Neural cell (in vitro differentiated cells): Measurements from ENCODE around the gene UFD1. TPM values are rescaled to one million over a fixed set of nuclear protein-coding genes. Genes with fewer than 3 reads are reported as not detected.

Experiments used
- H2AFZ ChIP-seq: fragments of 200-600, 300-800 bp; sonication (generic), shearing (Covaris generic); 2 replicates; pipeline ENCODE4 v1.6.0; 2014; ENCODE audit warnings: low read depth, mild to moderate bottlenecking, antibody characterized with exemption, low read length, moderate library complexity
- H3F3A ChIP-seq: fragments of 200-600 bp; shearing (Covaris generic); 2 replicates; pipeline ENCODE4 v1.6.1; 2016; ENCODE audit warnings: mild to moderate bottlenecking, moderate library complexity, mixed read lengths, antibody characterized with exemption, low read length; ENCODE audit not compliant: insufficient read depth, poor library complexity, severe bottlenecking
- H3K27ac ChIP-seq: fragments of 200-600, 300-800 bp; sonication (generic), shearing (Covaris generic); 2 replicates; pipeline ENCODE4 v1.5.1; 2014; ENCODE audit warnings: mild to moderate bottlenecking, low read length, moderate library complexity
- H3K27me3 ChIP-seq: fragments of 300-800, 200-600 bp; sonication (generic), shearing (Covaris generic); 2 replicates; pipeline ENCODE4 v1.6.0; 2014; ENCODE audit warnings: mild to moderate bottlenecking, low read depth, low read length, moderate library complexity; ENCODE audit not compliant: insufficient read depth
- H3K36me3 ChIP-seq: fragments of 300-800, 200-600 bp; sonication (generic), shearing (Covaris generic); 2 replicates; pipeline ENCODE4 v1.5.1; 2014; ENCODE audit warnings: mild to moderate bottlenecking, antibody characterized with exemption, low read length, moderate library complexity; ENCODE audit not compliant: insufficient read depth
- H3K4me2 ChIP-seq: fragments of 300-800, 200-600 bp; sonication (generic), shearing (Covaris generic); 2 replicates; pipeline ENCODE4 v1.6.0; 2014; ENCODE audit warnings: mild to moderate bottlenecking, low read length
- H3K4me3 ChIP-seq: fragments of 300-800, 200-600 bp; sonication (generic), shearing (Covaris generic); 2 replicates; pipeline ENCODE4 v1.5.1; 2014; ENCODE audit warnings: mild to moderate bottlenecking, low read length, moderate library complexity
- H3K79me2 ChIP-seq: fragments of 200-600 bp; shearing (Covaris generic); replicated peaks from 2 replicates; pipeline ENCODE4 v1.6.0; 2014; ENCODE audit warnings: mild to moderate bottlenecking, low read length, moderate library complexity; ENCODE audit not compliant: insufficient read depth
- H3K9ac ChIP-seq: fragments of 300-800, 200-600 bp; sonication (generic), shearing (Covaris generic); 2 replicates; pipeline ENCODE4 v1.6.1; 2016; ENCODE audit warnings: mild to moderate bottlenecking, low read length, mixed read lengths
- H3K9me2 ChIP-seq: fragments of 200-600 bp; shearing (Covaris generic); 2 replicates; pipeline ENCODE4 v1.6.1; 2016; ENCODE audit warnings: mild to moderate bottlenecking, low read length, mixed read lengths; ENCODE audit not compliant: insufficient read depth
- H3K9me3 ChIP-seq: fragments of 200-600, 300-800 bp; sonication (generic), shearing (Covaris generic); 2 replicates; pipeline ENCODE4 v1.6.1; 2016; ENCODE audit warnings: mild to moderate bottlenecking, mixed run types, low read length, moderate library complexity, mixed read lengths
- H4K20me1 ChIP-seq: fragments of 200-600 bp; shearing (Covaris generic); 2 replicates; pipeline ENCODE4 v1.6.1; 2016; ENCODE audit warnings: mild to moderate bottlenecking, mixed run types; ENCODE audit not compliant: insufficient read depth
- CTCF ChIP-seq: fragments of 450-650 bp; IDR thresholded peaks from 2 replicates; pipeline ENCODE4 v1.5.1; 2014; ENCODE audit warnings: antibody characterized with exemption, mild to moderate bottlenecking, moderate library complexity; ENCODE audit not compliant: poor library complexity, severe bottlenecking
- EP300 ChIP-seq: fragments of 450-650 bp; conservative IDR thresholded peaks from 2 replicates; pipeline ENCODE4 v1.6.1; 2014; ENCODE audit warnings: antibody characterized with exemption, mild to moderate bottlenecking, moderate library complexity; ENCODE audit not compliant: poor library complexity, severe bottlenecking
- EZH2 ChIP-seq: fragments of 200-600, 300-800 bp; shearing (Covaris generic), sonication (generic); IDR thresholded peaks from 2 replicates; pipeline ENCODE4 v1.6.1; 2014; ENCODE audit warnings: antibody characterized with exemption, low read length, borderline replicate concordance, mild to moderate bottlenecking; ENCODE audit not compliant: insufficient read depth, poor library complexity, severe bottlenecking
- MXI1 ChIP-seq: fragments of 450-650 bp; conservative IDR thresholded peaks from 2 replicates; pipeline ENCODE4 v1.6.1; 2014; ENCODE audit warnings: antibody characterized with exemption, mild to moderate bottlenecking; ENCODE audit not compliant: poor library complexity, severe bottlenecking
- POLR2AphosphoS5 ChIP-seq: IDR thresholded peaks from 2 replicates; pipeline ENCODE4 v1.6.1; 2012
- RAD21 ChIP-seq: fragments of 450-650 bp; conservative IDR thresholded peaks from 2 replicates; pipeline ENCODE4 v1.6.1; 2014; ENCODE audit warnings: antibody characterized with exemption, mild to moderate bottlenecking, moderate library complexity
- REST ChIP-seq: IDR thresholded peaks from 2 replicates; pipeline ENCODE4 v1.6.1; 2012; ENCODE audit warnings: borderline replicate concordance
- SMC3 ChIP-seq: fragments of 450-650 bp; conservative IDR thresholded peaks from 2 replicates; pipeline ENCODE4 v1.6.1; 2014; ENCODE audit warnings: antibody characterized with exemption, mild to moderate bottlenecking, moderate library complexity; ENCODE audit not compliant: poor library complexity
- TAF1 ChIP-seq: IDR thresholded peaks from 2 replicates; pipeline ENCODE4 v1.6.1; 2012; ENCODE audit warnings: low read depth
- polyA plus RNA-seq: library from polyadenylated mRNA; depleted of rRNA; stranded (reverse); fragments of >200 nt; gene quantifications from 2 replicates; pipeline ENCODE4 v1.2.3, GENCODE V29; 2014

Gene UFD1
- polyA plus RNA-seq, 1 donor from 2014 or later, result 56.9 TPM

- peak overlapping the region; percentile 88 for H3K27ac ChIP-seq
- H3K9ac ChIP-seq, result peak overlapping the region; percentile 84
- H3K27me3 ChIP-seq, result no peaks in the 10 kb centered on the region
- peak overlapping the region; percentile 98 for H3K4me3 ChIP-seq
- peaks cover 44% of the 10 kb centered on the region for H3K79me2 ChIP-seq
- H3K9me3 ChIP-seq, result no peaks in the 10 kb centered on the region
- no peaks in the 10 kb centered on the region for H3F3A ChIP-seq
- H4K20me1 ChIP-seq, result no peaks in the 10 kb centered on the region
- H3K9me2 ChIP-seq, result no peaks in the 10 kb centered on the region
- H3K4me2 ChIP-seq, result peak overlapping the region; percentile 100
- H3K36me3 ChIP-seq, result peaks cover 9% of the 10 kb centered on the region
- peak overlapping the region; percentile 83 for H2AFZ ChIP-seq
- TF ChIP-seq MXI1, result peak; percentile 30
- TF ChIP-seq RAD21, result no peak
- no peak for TF ChIP-seq POLR2AphosphoS5
- peak; percentile 11 for TF ChIP-seq EP300
- no peak for TF ChIP-seq REST
- no peak for TF ChIP-seq CTCF
- no peak for TF ChIP-seq EZH2
- TF ChIP-seq TAF1, result no peak
- TF ChIP-seq SMC3, result peak; percentile 9
Observed at GRCh38 chr22:19448076-19448607, 30.9 kb downstream of the UFD1 start.

- Histone ChIP-seq H3K79me2 (peaks cover 49% of the 10 kb centered on the region), H3K9me3 (no peaks in the 10 kb centered on the region), H4K20me1 (no peaks in the 10 kb centered on the region), H3K27me3 (no peaks in the 10 kb centered on the region), H2AFZ (peak within 1 kb of the TSS; percentile 83), H3F3A (no peaks in the 10 kb centered on the region), H3K9me2 (no peaks in the 10 kb centered on the region), H3K4me2 (peak within 1 kb of the TSS; percentile 100), H3K27ac (peak within 1 kb of the TSS; percentile 88), H3K36me3 (peaks cover 9% of the 10 kb centered on the region), H3K9ac (peak within 1 kb of the TSS; percentile 84), H3K4me3 (peak within 1 kb of the TSS; percentile 98)
- TF ChIP-seq POLR2AphosphoS5 (peak; percentile 86), EP300 (peak; percentile 43), RAD21 (no peak), CTCF (peak; percentile 32), MXI1 (peak; percentile 83), TAF1 (peak; percentile 55), EZH2 (no peak), REST (peak; percentile 73), SMC3 (peak; percentile 44)
Observed at GRCh38 chr22:19447330-19448075, 31.5 kb downstream of the UFD1 start, which contains the start of gene C22orf39. C22orf39 (minus strand) TSS chr22:19447711; CDS start chr22:19447688, 23 bp downstream.
